ENCODE measurements around the gene SLC7A7.
"Not testable (repeated sequence)": the region's sequence is repeated elsewhere in the genome, so short reads cannot be mapped to it uniquely, and the experiment has no call there.

Gene SLC7A7

GRCh38 chr14:22820731-22821130 lies 5.5 kb upstream of the SLC7A7 start:
- FAIRE-seq, result no peak

GRCh38 chr14:22819151-22819988 lies 4.1 kb upstream of the SLC7A7 start:
- no peak for FAIRE-seq

GRCh38 chr14:22814373-22814772 lies 862 bp downstream of the SLC7A7 start:
- no peak for FAIRE-seq

- no peak for FAIRE-seq
These were observed 2.1 kb downstream of the SLC7A7 start for GRCh38 chr14:22813145-22813544.

GRCh38 chr14:22812744-22813143 lies 2.5 kb downstream of the SLC7A7 start:
- no peak for FAIRE-seq

- FAIRE-seq, result no peak
These were observed 3.5 kb downstream of the SLC7A7 start for GRCh38 chr14:22811722-22812121.

- FAIRE-seq, result no peak
These were observed 6.6 kb downstream of the SLC7A7 start for GRCh38 chr14:22808388-22809209.

GRCh38 chr14:22807432-22808087 lies 7.7 kb downstream of the SLC7A7 start:
- no peak for FAIRE-seq

GRCh38 chr14:22805235-22805634 lies 10.0 kb downstream of the SLC7A7 start:
- not testable (repeated sequence) for FAIRE-seq

- FAIRE-seq, result no peak
These were observed 11.6 kb downstream of the SLC7A7 start for GRCh38 chr14:22803687-22803974.

GRCh38 chr14:22802860-22803686 lies 12.2 kb downstream of the SLC7A7 start:
- FAIRE-seq, result no peak

- no peak for FAIRE-seq
These were observed 13.5 kb downstream of the SLC7A7 start for GRCh38 chr14:22801716-22802115.

- FAIRE-seq, result no peak
These were observed 14.9 kb downstream of the SLC7A7 start for GRCh38 chr14:22800346-22800745.

- no peak for FAIRE-seq
These were observed 16.7 kb downstream of the SLC7A7 start for GRCh38 chr14:22798528-22798927.

GRCh38 chr14:22797017-22797917 lies 18.0 kb downstream of the SLC7A7 start:
- no peak for FAIRE-seq

GRCh38 chr14:22796087-22796707 lies 19.0 kb downstream of the SLC7A7 start:
- no peak for FAIRE-seq

GRCh38 chr14:22794551-22794951 lies 20.7 kb downstream of the SLC7A7 start:
- no peak for FAIRE-seq

- no peak for FAIRE-seq
These were observed 21.3 kb downstream of the SLC7A7 start for GRCh38 chr14:22793976-22794375.

- FAIRE-seq, result not testable (repeated sequence)
These were observed 21.7 kb downstream of the SLC7A7 start for GRCh38 chr14:22793550-22793949.

- FAIRE-seq, result no peak
These were observed 23.1 kb downstream of the SLC7A7 start for GRCh38 chr14:22792158-22792557.

- FAIRE-seq, result no peak
These were observed 23.9 kb downstream of the SLC7A7 start for GRCh38 chr14:22791301-22791700.
